B cell (primary cell): ENCODE results near the gene THADA.

Experiments used
- CTCF ChIP-seq: fragments of 200-600 bp; IDR thresholded peaks from one replicate; pipeline ENCODE4 v1.8.0; 2022; ENCODE audit warnings: antibody characterized with exemption, mild to moderate bottlenecking
- EZH2 ChIP-seq: IDR thresholded peaks from 2 replicates; pipeline ENCODE4 v1.6.1; 2012; ENCODE audit warnings: borderline replicate concordance, low read depth, mild to moderate bottlenecking, moderate library complexity, low read length; ENCODE audit not compliant: insufficient read depth, poor library complexity, severe bottlenecking

DNA sequence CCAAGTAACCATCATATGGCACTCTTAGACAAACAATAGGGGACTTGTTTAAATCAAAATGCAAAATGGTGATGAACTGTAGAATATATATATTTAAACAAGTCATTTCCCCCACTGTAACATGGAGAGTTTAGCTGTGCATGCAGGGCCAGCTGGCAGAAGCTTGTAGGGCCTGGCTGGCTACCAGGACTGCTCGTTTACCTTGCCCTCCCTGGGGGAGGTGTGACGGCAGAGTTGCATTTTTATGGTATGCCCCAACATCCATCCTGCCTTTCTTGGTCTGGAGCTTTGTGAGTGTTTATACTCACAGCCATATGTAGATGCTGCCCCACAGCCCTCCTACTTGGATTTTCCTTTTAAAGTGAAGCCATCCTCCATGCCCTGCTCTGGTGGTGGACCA is 267.7 kb downstream of the THADA start:
- TF ChIP-seq CTCF (no peak), EZH2 (no peak)
